GM13977 (cell line): ENCODE data around the gene APLN.

Experiments used
- DNase-seq: peaks from one replicate; pipeline ENCODE4 v3.0.0; 2012; ENCODE audit warnings: low spot score
- in situ Hi-C: fragments of 300-500 bp; cut with MboI; formaldehyde crosslinking; loops from one replicate; pipeline ENCODE4 v1.12.0; 2022; ENCODE audit warnings: low sequenced_read_pairs, low pct_unique_long_range_greater_than_20kb, mixed read lengths, inconsistent platforms; ENCODE audit not compliant: unreplicated experiment
- TF ChIP-seq, protein P1 (sequence below): IDR thresholded peaks from 2 replicates; pipeline ENCODE4 v1.5.1; 2012; ENCODE audit warnings: mild to moderate bottlenecking, control low read depth; ENCODE audit not compliant: insufficient read depth; ENCODE audit errors: extremely low read depth, missing control alignments

APLN gene

DNA sequence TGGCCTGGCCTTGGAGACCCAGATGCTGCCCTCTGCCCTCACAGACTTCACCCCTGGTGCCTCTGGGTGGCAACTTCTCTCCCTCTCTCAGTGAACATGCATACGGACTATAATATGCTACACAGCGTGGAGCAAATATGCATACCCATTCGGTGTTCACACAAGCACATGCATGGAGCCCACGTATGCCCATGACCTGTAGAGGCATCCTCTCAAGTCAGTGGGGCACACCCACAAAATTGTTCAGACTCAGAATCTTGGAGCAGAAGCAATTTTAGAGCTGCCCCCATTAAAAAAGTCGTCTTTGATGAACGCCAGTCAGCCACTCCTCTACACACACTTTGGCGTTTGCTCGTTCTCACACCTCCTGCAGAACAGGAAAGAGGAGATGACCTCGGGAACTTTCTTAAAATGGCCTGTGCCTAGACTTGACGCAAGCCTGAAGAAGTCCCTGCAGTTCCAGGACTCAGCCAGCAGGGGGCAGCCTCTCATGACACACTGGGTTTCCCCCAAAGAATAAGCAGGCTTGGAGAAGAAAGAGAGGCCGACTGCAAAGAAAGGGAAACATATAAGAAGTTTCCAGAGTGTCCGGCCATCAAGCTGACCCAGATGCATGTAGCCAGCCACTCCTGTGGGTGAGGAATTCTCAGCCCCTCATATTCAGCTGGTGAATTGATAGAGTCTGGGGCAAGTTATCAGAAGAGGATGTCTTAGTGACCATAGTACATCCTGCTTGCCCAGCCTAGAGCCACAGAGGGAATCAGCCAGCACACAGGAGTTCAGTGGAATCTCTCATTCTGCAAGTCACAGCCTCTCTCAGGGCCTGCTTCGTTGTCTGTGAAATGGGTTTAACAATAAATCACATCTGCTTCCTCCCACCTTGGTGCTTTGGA is 17.3 kb downstream of the APLN start:
- TF ChIP-seq, protein P1, sequence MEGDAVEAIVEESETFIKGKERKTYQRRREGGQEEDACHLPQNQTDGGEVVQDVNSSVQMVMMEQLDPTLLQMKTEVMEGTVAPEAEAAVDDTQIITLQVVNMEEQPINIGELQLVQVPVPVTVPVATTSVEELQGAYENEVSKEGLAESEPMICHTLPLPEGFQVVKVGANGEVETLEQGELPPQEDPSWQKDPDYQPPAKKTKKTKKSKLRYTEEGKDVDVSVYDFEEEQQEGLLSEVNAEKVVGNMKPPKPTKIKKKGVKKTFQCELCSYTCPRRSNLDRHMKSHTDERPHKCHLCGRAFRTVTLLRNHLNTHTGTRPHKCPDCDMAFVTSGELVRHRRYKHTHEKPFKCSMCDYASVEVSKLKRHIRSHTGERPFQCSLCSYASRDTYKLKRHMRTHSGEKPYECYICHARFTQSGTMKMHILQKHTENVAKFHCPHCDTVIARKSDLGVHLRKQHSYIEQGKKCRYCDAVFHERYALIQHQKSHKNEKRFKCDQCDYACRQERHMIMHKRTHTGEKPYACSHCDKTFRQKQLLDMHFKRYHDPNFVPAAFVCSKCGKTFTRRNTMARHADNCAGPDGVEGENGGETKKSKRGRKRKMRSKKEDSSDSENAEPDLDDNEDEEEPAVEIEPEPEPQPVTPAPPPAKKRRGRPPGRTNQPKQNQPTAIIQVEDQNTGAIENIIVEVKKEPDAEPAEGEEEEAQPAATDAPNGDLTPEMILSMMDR = peak; percentile 93
- in situ Hi-C loops = no loop called here
- peak; percentile 79 for DNase-seq

DNA sequence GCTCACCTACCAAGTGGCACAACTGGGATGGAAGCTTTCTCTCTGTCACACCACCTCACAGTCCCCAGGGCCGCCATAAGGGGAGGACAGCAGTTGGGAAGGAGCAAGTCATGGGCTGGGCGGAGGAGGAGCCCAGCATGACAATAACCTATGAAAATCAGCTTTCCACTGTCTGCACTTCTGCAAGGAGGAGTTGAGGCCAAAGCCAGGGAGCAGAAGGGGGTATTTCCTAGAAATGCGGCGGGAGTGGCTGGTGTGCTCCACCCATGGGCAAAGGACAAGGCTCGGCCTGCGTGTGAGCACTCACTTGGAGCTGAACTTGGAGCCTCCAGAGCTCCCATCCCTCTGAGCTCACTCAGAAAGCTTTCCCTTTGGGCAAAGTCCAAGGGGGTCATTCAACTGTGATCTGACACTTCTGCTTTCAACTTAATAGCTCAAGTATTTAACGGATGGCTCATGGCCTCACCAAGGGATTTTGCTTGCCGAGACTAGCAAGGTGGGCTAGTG is 18.5 kb downstream of the APLN start:
- DNase-seq = no peak
- TF ChIP-seq, protein P1 = no peak
- in situ Hi-C loops = no loop called here

DNA sequence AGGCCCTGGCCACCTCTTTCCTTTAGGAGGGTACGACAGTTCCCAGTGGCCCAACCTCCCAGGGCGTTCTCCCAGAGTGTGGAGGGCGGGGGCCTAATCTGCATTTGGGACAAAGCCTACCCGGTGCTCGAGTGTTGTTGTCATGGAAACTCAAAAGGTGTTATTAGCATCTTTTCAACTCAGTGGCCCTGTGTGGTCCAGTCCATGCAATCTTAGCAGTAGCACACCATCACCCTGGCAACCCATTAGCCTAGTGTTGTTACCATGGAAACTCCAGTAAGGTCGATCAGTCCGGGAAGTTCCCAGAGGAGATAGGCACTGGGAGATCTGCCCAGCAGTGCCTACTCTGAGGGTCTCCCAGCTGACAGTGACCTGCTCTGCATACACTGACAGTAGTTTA is 20.2 kb downstream of the APLN start:
- in situ Hi-C loops = no loop called here
- DNase-seq = no peak

DNA sequence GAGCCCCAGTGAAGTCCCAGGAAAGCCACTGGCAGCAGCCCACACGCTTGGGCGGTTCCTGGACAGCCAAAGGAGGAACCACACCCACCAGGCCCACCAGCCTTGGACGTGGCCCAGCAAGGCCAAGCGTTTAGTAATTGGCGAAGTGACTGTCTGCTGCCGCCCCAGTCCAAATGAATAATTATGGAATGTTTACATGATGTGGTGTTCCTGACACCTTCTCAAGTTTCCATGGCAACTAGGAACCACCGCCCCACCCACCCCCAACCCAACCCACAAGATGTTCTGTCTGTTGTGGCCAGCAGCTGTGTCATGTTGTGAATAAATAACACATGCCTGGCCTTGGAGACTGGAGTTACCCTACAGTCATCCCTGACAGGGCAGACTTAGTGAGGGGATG is 22.3 kb downstream of the APLN start:
- in situ Hi-C loops = no loop called here
- TF ChIP-seq, protein P1 = no peak
- DNase-seq = no peak

More for the DNA sequence above, 20.2 kb downstream of the APLN start:
- TF ChIP-seq, protein P1 = no peak

DNA sequence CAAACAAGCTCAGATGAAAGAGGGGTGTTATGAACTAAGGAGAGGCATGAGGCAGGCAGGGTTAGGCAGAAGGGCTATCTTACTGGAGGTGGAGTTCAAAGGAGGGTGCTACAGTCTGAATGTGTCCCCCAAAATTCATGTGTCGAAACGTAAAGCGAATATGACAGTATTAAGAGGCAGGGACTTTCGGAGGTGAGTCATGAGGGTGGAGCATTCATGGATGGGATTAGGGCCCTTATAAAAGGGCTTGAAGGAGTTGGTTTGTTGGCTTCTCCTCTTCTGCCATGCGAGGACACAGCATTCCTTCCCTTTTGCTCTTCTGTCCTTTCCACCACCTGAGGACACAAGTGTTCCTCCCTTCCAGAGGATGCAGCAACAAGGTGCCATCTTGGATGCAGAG is 22.9 kb downstream of the APLN start:
- in situ Hi-C loops = no loop called here
- TF ChIP-seq, protein P1 = no peak
- DNase-seq = no peak

DNA sequence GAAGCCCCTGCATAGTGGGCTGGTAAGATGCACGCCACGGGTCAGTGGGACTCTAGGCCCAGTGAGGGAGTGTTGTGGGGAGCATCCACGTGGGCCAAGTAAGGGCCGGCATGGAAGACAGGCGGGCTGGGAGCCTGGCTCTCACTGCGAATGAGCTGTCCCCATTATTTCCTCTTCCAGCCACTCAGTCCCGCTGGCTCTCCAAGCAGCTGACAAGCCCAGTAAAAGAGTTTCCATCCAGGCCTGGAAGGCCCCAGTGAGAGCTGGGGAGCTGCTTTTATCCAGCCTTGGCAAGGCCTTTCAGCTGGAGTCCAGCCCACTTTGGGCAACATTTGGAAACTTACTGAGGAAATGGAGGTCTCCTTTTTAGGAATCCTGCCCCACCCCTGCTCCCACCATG is 24.9 kb downstream of the APLN start:
- TF ChIP-seq, protein P1 = no peak
- DNase-seq = no peak
- in situ Hi-C loops = no loop called here
